ENCODE results near the gene PSMD1.

- TF ChIP-seq CTCF (conservative IDR thresholded peaks at IDR 0.05) = no peak
- no peak for TF ChIP-seq ZFX (IDR thresholded peaks at IDR 0.05)
Observed at GRCh38 chr2:231100990-231101389, 44.3 kb downstream of the PSMD1 start.

Data from C4-2B (cell line).